ENCODE results near the gene HOGA1.

- no peak for TF ChIP-seq CTCF (IDR thresholded peaks at IDR 0.05 in 4 of 5, conservative IDR thresholded peaks at IDR 0.05 in 1 of 5)
- TF ChIP-seq POLR2A (IDR thresholded peaks at IDR 0.05) = no peak
Observed at GRCh38 chr10:97574374-97575126, 9.6 kb upstream of the HOGA1 start.
